Measurements from ENCODE around the gene KIF3B. TPM values are rescaled to one million over a fixed set of nuclear protein-coding genes. Genes with fewer than 3 reads are reported as not detected.
A peak's percentile ranks its signal among the peaks of the same experiment; 100 is the strongest.

KIF3B gene
- total and polyA plus RNA-seq, 10 of the 15 experiments (the other 5 are each of a cell fraction or from before 2014, with no cell fraction given): 7.4 to 37.3 (median 25.9) TPM

DNA sequence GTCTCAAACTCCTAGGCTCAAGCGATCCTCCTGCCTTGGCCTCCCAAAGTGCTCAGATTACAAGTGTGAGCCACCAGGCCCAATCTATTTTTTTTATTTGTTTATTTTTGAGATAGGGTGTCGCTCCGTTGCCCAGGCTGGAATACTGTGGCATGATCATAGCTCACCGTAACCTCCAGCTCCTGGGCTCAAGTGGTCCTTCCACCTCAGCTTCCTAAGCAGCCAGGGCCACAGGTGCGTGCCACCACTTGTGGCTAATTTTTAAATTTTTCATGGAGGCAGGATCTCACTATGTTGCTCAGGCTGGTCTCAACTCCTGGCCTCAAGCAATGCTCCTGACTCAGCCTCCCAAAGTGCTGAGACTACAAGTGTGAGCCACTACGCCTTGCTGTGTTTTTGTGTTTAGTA, 9.8 kb downstream of the KIF3B start:
- SMC1A ChIA-PET (ENCODE audit: uncharacterized antibody, unreplicated experiment): interaction anchor here (1.2 to 3.0 kb wide), 7 partner anchors 8 to 72 kb away, joined by 3 to 26 read pairs (median 18); partner anchors contain the start of genes ASXL1 and KIF3B
- DNase-seq (ENCODE audit: low read depth, low spot score) (no peak), ATAC-seq (no peak), FAIRE-seq (no peak)
- H3K27ac ChIP-seq (ENCODE audit: control insufficient read depth, insufficient read depth): peak overlapping the region; percentile 92
- POLR2A ChIA-PET: interaction anchor here (0.5 to 2.6 kb wide), 2 partner anchors 8 to 73 kb away, joined by 3 to 16 read pairs; no protein-coding TSS in a partner anchor
- H3K79me2 ChIP-seq (ENCODE audit: control insufficient read depth, insufficient read depth, low read length): peaks cover 53% of the 10 kb centered on the region
- no peak overlapping the region for H3K4me3 ChIP-seq
- no peaks in the 10 kb centered on the region for H3K27me3 ChIP-seq (replicated peaks in 1 of 2; ENCODE audit: control insufficient read depth in 2 of 2, insufficient read depth in 2 of 2, low read length in 1 of 2)
- peaks cover 1 to 6% of the 10 kb centered on the region in 2 experiments for H3K36me3 ChIP-seq (ENCODE audit: control insufficient read depth in 2 of 2, insufficient read depth in 2 of 2, low read length in 1 of 2)
- intact Hi-C loops (cut with micrococcal nuclease; ENCODE audit: unreplicated experiment): loop anchor here (5.0 kb wide), 1 partner anchor 80 kb away; the partner anchor contains the start of genes PLAGL2 and POFUT1
- RAD21 ChIA-PET (ENCODE audit: unreplicated experiment): interaction anchor here (0.7 to 2.8 kb wide), 5 partner anchors 9 to 82 kb away, joined by 3 to 22 read pairs (median 4); partner anchors contain the start of gene ASXL1
- H4K20me1 ChIP-seq (ENCODE audit: control insufficient read depth, insufficient read depth): no peaks in the 10 kb centered on the region
- H3K4me1 ChIP-seq (ENCODE audit: control insufficient read depth, insufficient read depth, low read length): peaks cover 31% of the 10 kb centered on the region
- BruUV-seq (replicated peaks): no TSS peak
- 97% methylated on average over 6 of the region's 6 CpGs for WGBS (ENCODE audit: insufficient coverage, insufficient replicate concordance, low lambda C conversion rate, missing lambda C conversion rate)
- in situ Hi-C loops (cut with MboI): no loop called here
- no peaks in the 10 kb centered on the region; the same call in 2 of the 3 replicates for H3K9me3 ChIP-seq (replicated peaks; ENCODE audit: control insufficient read depth, insufficient read depth, low read length)
- CTCF ChIA-PET: interaction anchor here (0.8 to 2.5 kb wide), 4 partner anchors 21 to 69 kb away, joined by 3 to 12 read pairs (median 4); partner anchors contain the start of gene ASXL1
- TF ChIP-seq, protein P1, sequence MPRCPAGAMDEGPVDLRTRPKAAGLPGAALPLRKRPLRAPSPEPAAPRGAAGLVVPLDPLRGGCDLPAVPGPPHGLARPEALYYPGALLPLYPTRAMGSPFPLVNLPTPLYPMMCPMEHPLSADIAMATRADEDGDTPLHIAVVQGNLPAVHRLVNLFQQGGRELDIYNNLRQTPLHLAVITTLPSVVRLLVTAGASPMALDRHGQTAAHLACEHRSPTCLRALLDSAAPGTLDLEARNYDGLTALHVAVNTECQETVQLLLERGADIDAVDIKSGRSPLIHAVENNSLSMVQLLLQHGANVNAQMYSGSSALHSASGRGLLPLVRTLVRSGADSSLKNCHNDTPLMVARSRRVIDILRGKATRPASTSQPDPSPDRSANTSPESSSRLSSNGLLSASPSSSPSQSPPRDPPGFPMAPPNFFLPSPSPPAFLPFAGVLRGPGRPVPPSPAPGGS (IDR thresholded peaks at IDR 0.05; ENCODE audit: borderline replicate concordance, insufficient read depth, low read depth, low read length, poor library complexity, severe bottlenecking): peak; percentile 74
- no peak for TF ChIP-seq RUNX3 (IDR thresholded peaks at IDR 0.05; ENCODE audit: low read length)
- TF ChIP-seq ZNF384 (IDR thresholded peaks at IDR 0.05; ENCODE audit: borderline replicate concordance, low read depth, low read length): no peak
- no peak for TF ChIP-seq SRF (IDR thresholded peaks at IDR 0.05; ENCODE audit: low read depth in 2 of 2, low read length in 2 of 2)
- TF ChIP-seq RFX5 (IDR thresholded peaks at IDR 0.05; ENCODE audit: low read depth, low read length): no peak
- no peak for TF ChIP-seq EED (IDR thresholded peaks at IDR 0.05; ENCODE audit: low read depth)
- TF ChIP-seq, protein P2, sequence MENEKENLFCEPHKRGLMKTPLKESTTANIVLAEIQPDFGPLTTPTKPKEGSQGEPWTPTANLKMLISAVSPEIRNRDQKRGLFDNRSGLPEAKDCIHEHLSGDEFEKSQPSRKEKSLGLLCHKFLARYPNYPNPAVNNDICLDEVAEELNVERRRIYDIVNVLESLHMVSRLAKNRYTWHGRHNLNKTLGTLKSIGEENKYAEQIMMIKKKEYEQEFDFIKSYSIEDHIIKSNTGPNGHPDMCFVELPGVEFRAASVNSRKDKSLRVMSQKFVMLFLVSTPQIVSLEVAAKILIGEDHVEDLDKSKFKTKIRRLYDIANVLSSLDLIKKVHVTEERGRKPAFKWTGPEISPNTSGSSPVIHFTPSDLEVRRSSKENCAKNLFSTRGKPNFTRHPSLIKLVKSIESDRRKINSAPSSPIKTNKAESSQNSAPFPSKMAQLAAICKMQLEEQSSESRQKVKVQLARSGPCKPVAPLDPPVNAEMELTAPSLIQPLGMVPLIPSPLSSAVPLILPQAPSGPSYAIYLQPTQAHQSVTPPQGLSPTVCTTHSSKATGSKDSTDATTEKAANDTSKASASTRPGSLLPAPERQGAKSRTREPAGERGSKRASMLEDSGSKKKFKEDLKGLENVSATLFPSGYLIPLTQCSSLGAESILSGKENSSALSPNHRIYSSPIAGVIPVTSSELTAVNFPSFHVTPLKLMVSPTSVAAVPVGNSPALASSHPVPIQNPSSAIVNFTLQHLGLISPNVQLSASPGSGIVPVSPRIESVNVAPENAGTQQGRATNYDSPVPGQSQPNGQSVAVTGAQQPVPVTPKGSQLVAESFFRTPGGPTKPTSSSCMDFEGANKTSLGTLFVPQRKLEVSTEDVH (IDR thresholded peaks at IDR 0.05; ENCODE audit: low read depth, partially characterized antibody): no peak
- peak overlapping the region; percentile 73 for H3K4me2 ChIP-seq (ENCODE audit: control insufficient read depth, insufficient read depth)
- H3K9ac ChIP-seq (ENCODE audit: control insufficient read depth, insufficient read depth, low read length): no peak overlapping the region
- H2AFZ ChIP-seq (ENCODE audit: control insufficient read depth, low read depth, low read length): no peak overlapping the region
